Neural cell (in vitro differentiated cells): ENCODE results near the gene OR2H2. TPM values are rescaled to one million over a fixed set of nuclear protein-coding genes. Genes with fewer than 3 reads are reported as not detected.

Experiments used
- H2AFZ ChIP-seq: fragments of 200-600, 300-800 bp; sonication (generic), shearing (Covaris generic); 2 replicates; pipeline ENCODE4 v1.6.0; 2014; ENCODE audit warnings: low read depth, mild to moderate bottlenecking, antibody characterized with exemption, low read length, moderate library complexity
- H3F3A ChIP-seq: fragments of 200-600 bp; shearing (Covaris generic); 2 replicates; pipeline ENCODE4 v1.6.1; 2016; ENCODE audit warnings: mild to moderate bottlenecking, moderate library complexity, mixed read lengths, antibody characterized with exemption, low read length; ENCODE audit not compliant: insufficient read depth, poor library complexity, severe bottlenecking
- H3K27ac ChIP-seq: fragments of 200-600, 300-800 bp; sonication (generic), shearing (Covaris generic); 2 replicates; pipeline ENCODE4 v1.5.1; 2014; ENCODE audit warnings: mild to moderate bottlenecking, low read length, moderate library complexity
- H3K27me3 ChIP-seq: fragments of 300-800, 200-600 bp; sonication (generic), shearing (Covaris generic); 2 replicates; pipeline ENCODE4 v1.6.0; 2014; ENCODE audit warnings: mild to moderate bottlenecking, low read depth, low read length, moderate library complexity; ENCODE audit not compliant: insufficient read depth
- H3K36me3 ChIP-seq: fragments of 300-800, 200-600 bp; sonication (generic), shearing (Covaris generic); 2 replicates; pipeline ENCODE4 v1.5.1; 2014; ENCODE audit warnings: mild to moderate bottlenecking, antibody characterized with exemption, low read length, moderate library complexity; ENCODE audit not compliant: insufficient read depth
- H3K4me2 ChIP-seq: fragments of 300-800, 200-600 bp; sonication (generic), shearing (Covaris generic); 2 replicates; pipeline ENCODE4 v1.6.0; 2014; ENCODE audit warnings: mild to moderate bottlenecking, low read length
- H3K4me3 ChIP-seq: fragments of 300-800, 200-600 bp; sonication (generic), shearing (Covaris generic); 2 replicates; pipeline ENCODE4 v1.5.1; 2014; ENCODE audit warnings: mild to moderate bottlenecking, low read length, moderate library complexity
- H3K79me2 ChIP-seq: fragments of 200-600 bp; shearing (Covaris generic); replicated peaks from 2 replicates; pipeline ENCODE4 v1.6.0; 2014; ENCODE audit warnings: mild to moderate bottlenecking, low read length, moderate library complexity; ENCODE audit not compliant: insufficient read depth
- H3K9ac ChIP-seq: fragments of 300-800, 200-600 bp; sonication (generic), shearing (Covaris generic); 2 replicates; pipeline ENCODE4 v1.6.1; 2016; ENCODE audit warnings: mild to moderate bottlenecking, low read length, mixed read lengths
- H3K9me2 ChIP-seq: fragments of 200-600 bp; shearing (Covaris generic); 2 replicates; pipeline ENCODE4 v1.6.1; 2016; ENCODE audit warnings: mild to moderate bottlenecking, low read length, mixed read lengths; ENCODE audit not compliant: insufficient read depth
- H3K9me3 ChIP-seq: fragments of 200-600, 300-800 bp; sonication (generic), shearing (Covaris generic); 2 replicates; pipeline ENCODE4 v1.6.1; 2016; ENCODE audit warnings: mild to moderate bottlenecking, mixed run types, low read length, moderate library complexity, mixed read lengths
- H4K20me1 ChIP-seq: fragments of 200-600 bp; shearing (Covaris generic); 2 replicates; pipeline ENCODE4 v1.6.1; 2016; ENCODE audit warnings: mild to moderate bottlenecking, mixed run types; ENCODE audit not compliant: insufficient read depth
- EP300 ChIP-seq: fragments of 450-650 bp; conservative IDR thresholded peaks from 2 replicates; pipeline ENCODE4 v1.6.1; 2014; ENCODE audit warnings: antibody characterized with exemption, mild to moderate bottlenecking, moderate library complexity; ENCODE audit not compliant: poor library complexity, severe bottlenecking
- EZH2 ChIP-seq: fragments of 200-600, 300-800 bp; shearing (Covaris generic), sonication (generic); IDR thresholded peaks from 2 replicates; pipeline ENCODE4 v1.6.1; 2014; ENCODE audit warnings: antibody characterized with exemption, low read length, borderline replicate concordance, mild to moderate bottlenecking; ENCODE audit not compliant: insufficient read depth, poor library complexity, severe bottlenecking
- MXI1 ChIP-seq: fragments of 450-650 bp; conservative IDR thresholded peaks from 2 replicates; pipeline ENCODE4 v1.6.1; 2014; ENCODE audit warnings: antibody characterized with exemption, mild to moderate bottlenecking; ENCODE audit not compliant: poor library complexity, severe bottlenecking
- POLR2AphosphoS5 ChIP-seq: IDR thresholded peaks from 2 replicates; pipeline ENCODE4 v1.6.1; 2012
- RAD21 ChIP-seq: fragments of 450-650 bp; conservative IDR thresholded peaks from 2 replicates; pipeline ENCODE4 v1.6.1; 2014; ENCODE audit warnings: antibody characterized with exemption, mild to moderate bottlenecking, moderate library complexity
- SMC3 ChIP-seq: fragments of 450-650 bp; conservative IDR thresholded peaks from 2 replicates; pipeline ENCODE4 v1.6.1; 2014; ENCODE audit warnings: antibody characterized with exemption, mild to moderate bottlenecking, moderate library complexity; ENCODE audit not compliant: poor library complexity
- TAF1 ChIP-seq: IDR thresholded peaks from 2 replicates; pipeline ENCODE4 v1.6.1; 2012; ENCODE audit warnings: low read depth
- polyA plus RNA-seq: library from polyadenylated mRNA; depleted of rRNA; stranded (reverse); fragments of >200 nt; gene quantifications from 2 replicates; pipeline ENCODE4 v1.2.3, GENCODE V29; 2014
- TF ChIP-seq, protein P1 (sequence below): IDR thresholded peaks from 2 replicates; pipeline ENCODE4 v1.6.1; 2012; ENCODE audit warnings: borderline replicate concordance
- TF ChIP-seq, protein P2 (sequence below): fragments of 450-650 bp; IDR thresholded peaks from 2 replicates; pipeline ENCODE4 v1.5.1; 2014; ENCODE audit warnings: antibody characterized with exemption, mild to moderate bottlenecking, moderate library complexity; ENCODE audit not compliant: poor library complexity, severe bottlenecking

Gene OR2H2
- polyA plus RNA-seq, 1 donor from 2014 or later = not detected

DNA sequence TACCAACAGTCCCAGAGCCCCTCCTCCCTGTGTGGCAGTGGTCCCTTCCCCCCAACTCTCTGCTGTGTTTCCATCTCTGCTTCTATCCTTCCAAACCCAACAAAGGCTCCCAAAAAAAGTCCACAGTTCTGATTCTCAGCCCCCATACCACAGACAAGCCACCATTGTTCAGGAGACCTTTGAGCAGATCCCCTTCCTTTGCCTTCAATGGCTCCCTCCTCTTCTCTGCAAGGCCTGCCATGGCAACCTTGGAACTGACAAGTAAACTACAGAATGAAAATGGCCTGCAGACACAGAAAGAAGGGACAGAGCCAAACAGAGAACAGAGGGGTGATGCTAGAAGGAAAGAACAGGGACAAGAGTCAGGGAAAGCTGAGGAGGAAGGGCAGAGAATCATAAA lies 23.2 kb downstream of the OR2H2 start:
- no peaks in the 10 kb centered on the region for H3F3A ChIP-seq
- H3K79me2 ChIP-seq = no peaks in the 10 kb centered on the region
- no peak overlapping the region for H2AFZ ChIP-seq
- peaks cover 33% of the 10 kb centered on the region for H3K36me3 ChIP-seq
- no peak overlapping the region for H3K4me3 ChIP-seq
- no peak overlapping the region for H3K27ac ChIP-seq
- no peaks in the 10 kb centered on the region for H3K9me2 ChIP-seq
- H3K27me3 ChIP-seq = no peaks in the 10 kb centered on the region
- no peak overlapping the region for H3K9ac ChIP-seq
- H3K4me2 ChIP-seq = no peak overlapping the region
- TF ChIP-seq RAD21 = no peak
- no peak for TF ChIP-seq EP300
- TF ChIP-seq POLR2AphosphoS5 = no peak
- TF ChIP-seq SMC3 = no peak
- no peak for TF ChIP-seq EZH2
- TF ChIP-seq, protein P1, sequence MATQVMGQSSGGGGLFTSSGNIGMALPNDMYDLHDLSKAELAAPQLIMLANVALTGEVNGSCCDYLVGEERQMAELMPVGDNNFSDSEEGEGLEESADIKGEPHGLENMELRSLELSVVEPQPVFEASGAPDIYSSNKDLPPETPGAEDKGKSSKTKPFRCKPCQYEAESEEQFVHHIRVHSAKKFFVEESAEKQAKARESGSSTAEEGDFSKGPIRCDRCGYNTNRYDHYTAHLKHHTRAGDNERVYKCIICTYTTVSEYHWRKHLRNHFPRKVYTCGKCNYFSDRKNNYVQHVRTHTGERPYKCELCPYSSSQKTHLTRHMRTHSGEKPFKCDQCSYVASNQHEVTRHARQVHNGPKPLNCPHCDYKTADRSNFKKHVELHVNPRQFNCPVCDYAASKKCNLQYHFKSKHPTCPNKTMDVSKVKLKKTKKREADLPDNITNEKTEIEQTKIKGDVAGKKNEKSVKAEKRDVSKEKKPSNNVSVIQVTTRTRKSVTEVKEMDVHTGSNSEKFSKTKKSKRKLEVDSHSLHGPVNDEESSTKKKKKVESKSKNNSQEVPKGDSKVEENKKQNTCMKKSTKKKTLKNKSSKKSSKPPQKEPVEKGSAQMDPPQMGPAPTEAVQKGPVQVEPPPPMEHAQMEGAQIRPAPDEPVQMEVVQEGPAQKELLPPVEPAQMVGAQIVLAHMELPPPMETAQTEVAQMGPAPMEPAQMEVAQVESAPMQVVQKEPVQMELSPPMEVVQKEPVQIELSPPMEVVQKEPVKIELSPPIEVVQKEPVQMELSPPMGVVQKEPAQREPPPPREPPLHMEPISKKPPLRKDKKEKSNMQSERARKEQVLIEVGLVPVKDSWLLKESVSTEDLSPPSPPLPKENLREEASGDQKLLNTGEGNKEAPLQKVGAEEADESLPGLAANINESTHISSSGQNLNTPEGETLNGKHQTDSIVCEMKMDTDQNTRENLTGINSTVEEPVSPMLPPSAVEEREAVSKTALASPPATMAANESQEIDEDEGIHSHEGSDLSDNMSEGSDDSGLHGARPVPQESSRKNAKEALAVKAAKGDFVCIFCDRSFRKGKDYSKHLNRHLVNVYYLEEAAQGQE = no peak
- TF ChIP-seq, protein P2, sequence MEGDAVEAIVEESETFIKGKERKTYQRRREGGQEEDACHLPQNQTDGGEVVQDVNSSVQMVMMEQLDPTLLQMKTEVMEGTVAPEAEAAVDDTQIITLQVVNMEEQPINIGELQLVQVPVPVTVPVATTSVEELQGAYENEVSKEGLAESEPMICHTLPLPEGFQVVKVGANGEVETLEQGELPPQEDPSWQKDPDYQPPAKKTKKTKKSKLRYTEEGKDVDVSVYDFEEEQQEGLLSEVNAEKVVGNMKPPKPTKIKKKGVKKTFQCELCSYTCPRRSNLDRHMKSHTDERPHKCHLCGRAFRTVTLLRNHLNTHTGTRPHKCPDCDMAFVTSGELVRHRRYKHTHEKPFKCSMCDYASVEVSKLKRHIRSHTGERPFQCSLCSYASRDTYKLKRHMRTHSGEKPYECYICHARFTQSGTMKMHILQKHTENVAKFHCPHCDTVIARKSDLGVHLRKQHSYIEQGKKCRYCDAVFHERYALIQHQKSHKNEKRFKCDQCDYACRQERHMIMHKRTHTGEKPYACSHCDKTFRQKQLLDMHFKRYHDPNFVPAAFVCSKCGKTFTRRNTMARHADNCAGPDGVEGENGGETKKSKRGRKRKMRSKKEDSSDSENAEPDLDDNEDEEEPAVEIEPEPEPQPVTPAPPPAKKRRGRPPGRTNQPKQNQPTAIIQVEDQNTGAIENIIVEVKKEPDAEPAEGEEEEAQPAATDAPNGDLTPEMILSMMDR = no peak
- no peak for TF ChIP-seq TAF1
- no peak for TF ChIP-seq MXI1
- H3K9me3 ChIP-seq = no peaks in the 10 kb centered on the region
- no peaks in the 10 kb centered on the region for H4K20me1 ChIP-seq

- H3K4me3 ChIP-seq = no peak overlapping the region
- H3K27ac ChIP-seq = no peak overlapping the region
- no peaks in the 10 kb centered on the region for H3K9me3 ChIP-seq
- no peaks in the 10 kb centered on the region for H3K79me2 ChIP-seq
- H3F3A ChIP-seq = no peaks in the 10 kb centered on the region
- no peaks in the 10 kb centered on the region for H4K20me1 ChIP-seq
- no peak overlapping the region for H2AFZ ChIP-seq
- no peaks in the 10 kb centered on the region for H3K9me2 ChIP-seq
- no peak for TF ChIP-seq POLR2AphosphoS5
- TF ChIP-seq RAD21 = no peak
- TF ChIP-seq MXI1 = no peak
- TF ChIP-seq, protein P1 = no peak
- TF ChIP-seq EZH2 = no peak
- TF ChIP-seq TAF1 = no peak
- no peak for TF ChIP-seq EP300
- no peak for TF ChIP-seq SMC3
- TF ChIP-seq, protein P2 = no peak
- no peaks in the 10 kb centered on the region for H3K27me3 ChIP-seq
- H3K36me3 ChIP-seq = peaks cover 24% of the 10 kb centered on the region
- H3K4me2 ChIP-seq = no peak overlapping the region
- no peak overlapping the region for H3K9ac ChIP-seq
Measured at GRCh38 chr6:29610540-29610939, 25.6 kb downstream of the OR2H2 start.
